HCT116 (cell line): Measurements from ENCODE around the gene UMAD1. TPM values are rescaled to one million over a fixed set of nuclear protein-coding genes. Genes with fewer than 3 reads are reported as not detected.

Experiments used
- ATAC-seq: fragments of 200-7000 bp; cut with Tn5 transposase; 2 replicates; pipeline ENCODE4 v1.9.1; 2020; ENCODE audit warnings: mild to moderate bottlenecking, moderate library complexity
- BruUV-seq: library from RNA; stranded (reverse); fragments of 400-500 nt; replicated peaks from 2 replicates; lab custom pipeline; 2021; lab: Mats Ljungman, UMichigan
- CTCF ChIA-PET: fragments of 300-600 bp; sonication (Branson Sonifier 250); formaldehyde crosslinking; loops from one replicate; lab custom pipeline; 2021; ENCODE audit warnings: antibody characterized with exemption; lab: Charles Lee
- POLR2A ChIA-PET: fragments of 300-600, 350-600 bp; sonication (Branson Sonifier 250); formaldehyde crosslinking; loops from one replicate; lab custom pipeline; 2021; ENCODE audit warnings: antibody characterized with exemption; lab: Charles Lee
- RAD21 ChIA-PET, 2 experiments: fragments of 300-600 bp; sonication (Branson Sonifier 250); formaldehyde crosslinking; loops; one replicate each; lab custom pipeline; 2023; ENCODE audit warnings: low total read pairs in 2 of 2; ENCODE audit not compliant: uncharacterized antibody in 2 of 2, unreplicated experiment in 2 of 2, low non-redundant PET in 1 of 2; lab: Charles Lee
- DNase-seq: peaks from one replicate; pipeline ENCODE4 v3.0.0-alpha.2; 2010; ENCODE audit warnings: low read depth, low spot score
- H2AFZ ChIP-seq: fragments of 200-600 bp; shearing (Covaris generic), sonication (generic); 2 replicates; pipeline ENCODE4 v1.6.1; 2017; ENCODE audit warnings: low read depth, mixed run types, mixed read lengths, antibody characterized with exemption, low read length; ENCODE audit not compliant: poor library complexity, severe bottlenecking
- H3K27ac ChIP-seq: 2 replicates; pipeline ENCODE4 v1.5.1; 2012; ENCODE audit warnings: low read depth, low read length
- H3K27me3 ChIP-seq: fragments of 200-600 bp; sonication (generic); 2 replicates; pipeline ENCODE4 v1.6.1; 2016; ENCODE audit warnings: mixed run types, low read length, mixed read lengths; ENCODE audit not compliant: insufficient read depth
- H3K36me3 ChIP-seq, 2 experiments: fragments of 200-500 bp in 1 of 2; fragments of 200-600 bp in 1 of 2; sonication (Bioruptor generic) in 1 of 2; sonication (generic) in 1 of 2; 2 replicates each; pipeline versions ENCODE4 v1.5.1 to v1.6.1; 2014 to 2016; ENCODE audit warnings: low read length in 2 of 2, inconsistent platforms in 1 of 2, mixed read lengths in 1 of 2, mixed run types in 1 of 2; ENCODE audit not compliant: insufficient read depth in 2 of 2, control insufficient read depth in 1 of 2
- H3K4me1 ChIP-seq, 2 experiments: fragments of 200-600 bp in 1 of 2; sonication (generic) in 1 of 2; 2 replicates each; pipeline versions ENCODE4 v1.5.1 to v1.6.1; 2012 to 2017; ENCODE audit warnings: low read length in 2 of 2, inconsistent platforms in 1 of 2, mild to moderate bottlenecking in 1 of 2, mixed read lengths in 1 of 2, mixed run types in 1 of 2, moderate library complexity in 1 of 2; ENCODE audit not compliant: insufficient read depth in 2 of 2, control insufficient read depth in 1 of 2
- H3K4me2 ChIP-seq: fragments of 200-600 bp; sonication (generic); 2 replicates; pipeline ENCODE4 v1.6.1; 2017; ENCODE audit warnings: mixed run types, low read length, mixed read lengths
- H3K4me3 ChIP-seq, 2 experiments: fragments of 200-600 bp in 1 of 2; sonication (generic) in 1 of 2; replicated peaks in 1 of 2; 2 replicates each; pipeline ENCODE4 v1.5.1; 2011 to 2016; ENCODE audit warnings: low read length in 2 of 2, control low read depth in 1 of 2, low read depth in 1 of 2, mild to moderate bottlenecking in 1 of 2, mixed read lengths in 1 of 2, mixed run types in 1 of 2
- H3K79me2 ChIP-seq: fragments of 200-600 bp; sonication (generic); 2 replicates; pipeline ENCODE4 v1.6.1; 2017; ENCODE audit warnings: mild to moderate bottlenecking, mixed run types, low read length, moderate library complexity, mixed read lengths; ENCODE audit not compliant: insufficient read depth
- H3K9ac ChIP-seq: fragments of 200-600 bp; sonication (generic); 2 replicates; pipeline ENCODE4 v1.6.1; 2016; ENCODE audit warnings: low read length, mixed read lengths
- H3K9me2 ChIP-seq: fragments of 200-600 bp; sonication (generic), shearing (Covaris generic); 2 replicates; pipeline ENCODE4 v1.6.1; 2017; ENCODE audit warnings: mixed run types, mild to moderate bottlenecking, moderate library complexity; ENCODE audit not compliant: insufficient read depth
- H3K9me3 ChIP-seq, 2 experiments: fragments of 200-500 bp in 1 of 2; fragments of 200-600 bp in 1 of 2; sonication (Bioruptor generic) in 1 of 2; sonication (generic) in 1 of 2; 2 replicates each; pipeline ENCODE4 v1.6.1; 2014 to 2017; ENCODE audit warnings: low read length in 2 of 2, mixed read lengths in 2 of 2, inconsistent platforms in 1 of 2, low read depth in 1 of 2, mild to moderate bottlenecking in 1 of 2, mixed run types in 1 of 2, moderate library complexity in 1 of 2; ENCODE audit not compliant: control insufficient read depth in 1 of 2, insufficient read depth in 1 of 2
- H4K20me1 ChIP-seq: fragments of 200-600 bp; sonication (generic), shearing (Covaris generic); 2 replicates; pipeline ENCODE4 v1.6.1; 2017; ENCODE audit warnings: mixed run types, mild to moderate bottlenecking, moderate library complexity; ENCODE audit not compliant: insufficient read depth
- ATF3 ChIP-seq: IDR thresholded peaks from 2 replicates; pipeline ENCODE4 v1.6.1; 2012
- CBX3 ChIP-seq: IDR thresholded peaks from 2 replicates; pipeline ENCODE4 v1.6.1; 2012; ENCODE audit warnings: low read depth
- CEBPB ChIP-seq: IDR thresholded peaks from 2 replicates; pipeline ENCODE4 v1.6.1; 2012; ENCODE audit warnings: low read depth
- EGR1 ChIP-seq: IDR thresholded peaks from 2 replicates; pipeline ENCODE4 v1.6.1; 2012; ENCODE audit warnings: low read depth
- ELF1 ChIP-seq: IDR thresholded peaks from 2 replicates; pipeline ENCODE4 v1.6.1; 2012; ENCODE audit warnings: low read depth, borderline replicate concordance
- EZH2phosphoT487 ChIP-seq: fragments of 200-600 bp; IDR thresholded peaks from 2 replicates; pipeline ENCODE4 v1.6.1; 2018; ENCODE audit warnings: antibody characterized with exemption, borderline replicate concordance
- FOSL1 ChIP-seq: IDR thresholded peaks from 2 replicates; pipeline ENCODE4 v1.6.1; 2012; ENCODE audit warnings: low read depth
- JUND ChIP-seq: IDR thresholded peaks from 2 replicates; pipeline ENCODE4 v1.6.1; 2012
- MAX ChIP-seq: IDR thresholded peaks from 2 replicates; pipeline ENCODE4 v1.6.1; 2012
- POLR2AphosphoS5 ChIP-seq: IDR thresholded peaks from 2 replicates; pipeline ENCODE4 v1.6.1; 2011; ENCODE audit warnings: mild to moderate bottlenecking, low read depth, low read length, moderate library complexity
- SP1 ChIP-seq: IDR thresholded peaks from 2 replicates; pipeline ENCODE4 v1.6.1; 2012; ENCODE audit warnings: low read depth
- SRF ChIP-seq: IDR thresholded peaks from 2 replicates; pipeline ENCODE4 v1.6.1; 2012; ENCODE audit warnings: low read depth
- TCF7L2 ChIP-seq: IDR thresholded peaks from 2 replicates; pipeline ENCODE4 v1.7.0; 2011; ENCODE audit warnings: borderline replicate concordance, inconsistent platforms; ENCODE audit not compliant: insufficient read depth, insufficient read length; ENCODE audit errors: extremely low read depth
- YY1 ChIP-seq: IDR thresholded peaks from 2 replicates; pipeline ENCODE4 v1.6.1; 2011; ENCODE audit warnings: low read length, low read depth, moderate library complexity, mild to moderate bottlenecking; ENCODE audit not compliant: insufficient replicate concordance; ENCODE audit errors: extremely low read depth
- ZBTB33 ChIP-seq: IDR thresholded peaks from 2 replicates; pipeline ENCODE4 v1.6.1; 2011; ENCODE audit warnings: mild to moderate bottlenecking, low read length, moderate library complexity; ENCODE audit not compliant: insufficient replicate concordance; ENCODE audit errors: extremely low read depth
- ZFX ChIP-seq: fragments of 450-650 bp; IDR thresholded peaks from 2 replicates; pipeline ENCODE4 v1.6.1; 2017
- ZNF274 ChIP-seq: fragments of 200-500 bp; sonication (Bioruptor generic); IDR thresholded peaks from 2 replicates; pipeline ENCODE4 v1.6.1; 2014; ENCODE audit warnings: mild to moderate bottlenecking, low read depth, low read length, inconsistent platforms
- intact Hi-C: fragments of 100-400 bp; cut with micrococcal nuclease; formaldehyde crosslinking; loops from 2 replicates; pipeline ENCODE4 v1.10.0; 2022
- total RNA-seq: library from RNA; stranded (reverse); gene quantifications from one replicate; pipeline ENCODE4 v1.2.1, GENCODE V29; 2021; ENCODE audit not compliant: unreplicated experiment

UMAD1 gene
- total RNA-seq, 1 experiment from 2014 or later, result 12.7 TPM

- no peak for ATAC-seq
- Histone ChIP-seq H3K36me3 (no peaks in the 10 kb centered on the region), H3K4me2 (no peak overlapping the region), H3K9me3 (no peaks in the 10 kb centered on the region), H3K9ac (no peak overlapping the region), H2AFZ (no peak overlapping the region), H3K4me1 (no peaks in the 10 kb centered on the region), H3K79me2 (no peaks in the 10 kb centered on the region), H4K20me1 (no peaks in the 10 kb centered on the region), H3K27ac (no peak overlapping the region), H3K4me3 (no peak overlapping the region), H3K27me3 (no peaks in the 10 kb centered on the region), H3K9me2 (no peaks in the 10 kb centered on the region)
- intact Hi-C loops, result loop anchor here (10.0 kb wide), 2 partner anchors 342 to 448 kb away; no protein-coding TSS in a partner anchor
- ChIA-PET CTCF (no interaction called here), RAD21 (no interaction called here), POLR2A (no interaction called here)
- BruUV-seq, result no TSS peak
- DNase-seq, result no peak
- TF ChIP-seq ZFX, result no peak
- no peak for TF ChIP-seq ZBTB33
- no peak for TF ChIP-seq JUND
- no peak for TF ChIP-seq YY1
- TF ChIP-seq EGR1, result no peak
- no peak for TF ChIP-seq ELF1
- TF ChIP-seq MAX, result no peak
- no peak for TF ChIP-seq SP1
- no peak for TF ChIP-seq CBX3
- no peak for TF ChIP-seq FOSL1
- TF ChIP-seq SRF, result no peak
- TF ChIP-seq EZH2phosphoT487, result no peak
- no peak for TF ChIP-seq CEBPB
- no peak for TF ChIP-seq TCF7L2
- TF ChIP-seq ZNF274, result no peak
- no peak for TF ChIP-seq ATF3
- no peak for TF ChIP-seq POLR2AphosphoS5
Observed at GRCh38 chr7:7766671-7767070, 126.1 kb downstream of the UMAD1 start.
